ENCODE results near the gene PAOX.

Gene PAOX

DNA sequence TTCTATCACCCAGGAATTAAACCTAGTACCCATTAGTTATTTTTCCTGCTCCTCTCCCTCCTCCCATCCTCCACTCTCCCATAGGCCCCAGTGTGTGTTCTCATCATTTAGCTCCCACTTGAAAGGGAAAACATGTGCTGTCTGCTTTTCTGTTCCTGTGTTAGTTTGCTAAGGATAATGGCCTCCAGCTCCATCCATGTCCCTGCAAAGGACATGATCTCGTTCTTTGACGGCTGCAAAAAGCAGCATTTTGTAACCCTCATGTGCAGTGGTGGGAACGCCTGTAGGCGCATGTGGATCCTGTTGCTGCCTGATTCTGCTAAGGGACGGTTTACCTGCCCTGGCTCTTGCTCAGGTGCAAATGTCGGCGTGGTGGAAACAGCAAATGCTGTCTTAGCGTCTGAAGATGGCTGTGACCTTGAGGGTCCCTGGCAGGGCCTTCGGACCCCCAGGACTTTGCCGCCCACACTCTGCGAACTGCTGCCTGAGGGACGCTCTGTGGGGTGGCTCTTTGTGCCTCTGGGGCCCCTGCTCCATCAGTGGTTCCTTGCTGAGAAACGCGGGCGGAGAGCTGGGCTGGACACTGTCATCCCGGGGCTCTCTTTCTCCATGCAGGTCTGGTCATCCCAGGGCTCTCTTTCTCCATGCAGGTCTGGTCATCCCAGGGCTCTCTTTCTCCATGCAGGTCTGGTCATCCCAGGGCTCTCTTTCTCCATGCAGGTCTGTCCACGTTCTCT, 9.3 kb downstream of the PAOX start:
- DNase-seq (ENCODE audit: low read depth), result no peak

- no peak for DNase-seq (ENCODE audit: low read depth)
Measured at GRCh38 chr10:133388973-133389818, 10.1 kb downstream of the PAOX start.

DNA sequence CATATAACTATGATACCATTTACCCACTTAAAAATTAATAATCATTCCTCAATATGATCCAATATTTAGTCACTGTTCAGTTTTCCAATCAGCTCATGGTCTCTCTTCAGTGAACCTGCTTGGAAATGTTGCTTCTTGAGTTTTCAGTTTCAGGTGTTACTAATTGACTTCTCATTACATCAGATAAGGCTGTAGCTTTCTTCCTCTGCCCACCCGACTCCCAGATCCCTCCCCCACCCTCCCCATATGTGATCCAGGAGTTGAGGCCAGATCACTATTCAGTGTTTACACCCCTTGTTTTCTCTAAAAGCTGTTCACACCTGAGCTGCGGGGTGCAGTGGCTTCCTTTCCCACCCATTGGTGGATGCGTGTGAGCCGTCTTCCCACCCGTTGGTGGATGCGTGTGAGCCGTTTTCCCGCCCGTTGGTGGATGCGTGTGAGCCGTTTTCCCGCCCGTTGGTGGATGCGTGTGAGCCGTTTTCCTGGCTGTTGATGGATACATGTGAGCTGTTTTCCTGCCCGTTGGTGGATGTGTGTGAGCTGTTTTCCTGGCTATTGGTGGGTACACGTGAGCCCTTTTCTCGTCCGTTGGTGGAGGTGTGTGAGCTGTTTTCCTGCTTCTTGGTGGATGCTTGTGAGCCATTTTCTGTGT, 11.7 kb downstream of the PAOX start:
- no peak for DNase-seq (ENCODE audit: low read depth)

GRCh38 chr10:133391249-133391635, 12.2 kb downstream of the PAOX start:
- DNase-seq (ENCODE audit: low read depth), result no peak

DNA sequence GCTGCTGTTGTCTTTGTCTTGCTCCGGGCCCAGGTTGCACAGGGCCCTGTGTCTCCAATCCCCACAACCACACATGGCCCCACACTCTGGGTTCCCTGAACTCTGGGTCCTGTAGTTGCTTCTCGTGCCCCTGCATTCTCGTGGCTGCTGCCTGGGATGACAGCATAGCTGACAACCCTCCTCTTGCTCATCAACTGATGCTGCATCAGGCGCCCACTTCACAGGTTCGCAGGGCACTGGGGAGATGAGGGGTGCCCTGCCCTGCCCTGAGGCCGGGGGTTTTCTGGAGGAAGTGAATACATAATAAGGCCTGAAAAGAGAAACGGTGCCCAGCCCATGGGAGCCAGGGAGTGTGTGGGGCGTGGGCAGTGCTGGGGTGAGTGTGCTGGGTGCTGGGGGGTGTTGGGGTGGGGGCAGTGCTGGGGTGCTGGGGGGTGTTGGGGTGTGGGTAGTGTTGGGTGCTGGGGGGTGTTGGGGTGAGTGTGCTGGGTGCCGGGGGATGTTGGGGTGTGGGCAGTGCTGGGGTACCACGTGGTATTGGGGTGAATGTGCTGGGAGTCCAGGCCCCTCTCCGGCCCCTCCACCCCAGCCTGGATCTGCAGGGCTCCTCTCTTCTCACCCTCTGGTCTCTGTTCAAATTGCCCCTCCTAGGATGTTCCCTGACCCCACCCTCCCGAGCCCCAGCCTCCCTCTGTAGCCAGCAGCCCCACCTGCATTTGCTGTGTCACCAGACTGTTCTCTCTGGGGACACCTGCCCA, 12.9 kb downstream of the PAOX start:
- DNase-seq (ENCODE audit: low read depth), result no peak

- no peak for DNase-seq (ENCODE audit: low read depth)
Measured at GRCh38 chr10:133393401-133394063, 14.5 kb downstream of the PAOX start.

- peak; percentile 92 for DNase-seq (ENCODE audit: low read depth)
Measured at GRCh38 chr10:133394064-133394663, 15.1 kb downstream of the PAOX start, which contains the start of gene MTG1. Gene MTG1, plus strand, starts transcription at chr10:133394157. Its CDS starts 64 bp downstream, at chr10:133394221.

- no peak for DNase-seq (ENCODE audit: low read depth)
Measured at GRCh38 chr10:133394801-133395221, 15.7 kb downstream of the PAOX start.

DNA sequence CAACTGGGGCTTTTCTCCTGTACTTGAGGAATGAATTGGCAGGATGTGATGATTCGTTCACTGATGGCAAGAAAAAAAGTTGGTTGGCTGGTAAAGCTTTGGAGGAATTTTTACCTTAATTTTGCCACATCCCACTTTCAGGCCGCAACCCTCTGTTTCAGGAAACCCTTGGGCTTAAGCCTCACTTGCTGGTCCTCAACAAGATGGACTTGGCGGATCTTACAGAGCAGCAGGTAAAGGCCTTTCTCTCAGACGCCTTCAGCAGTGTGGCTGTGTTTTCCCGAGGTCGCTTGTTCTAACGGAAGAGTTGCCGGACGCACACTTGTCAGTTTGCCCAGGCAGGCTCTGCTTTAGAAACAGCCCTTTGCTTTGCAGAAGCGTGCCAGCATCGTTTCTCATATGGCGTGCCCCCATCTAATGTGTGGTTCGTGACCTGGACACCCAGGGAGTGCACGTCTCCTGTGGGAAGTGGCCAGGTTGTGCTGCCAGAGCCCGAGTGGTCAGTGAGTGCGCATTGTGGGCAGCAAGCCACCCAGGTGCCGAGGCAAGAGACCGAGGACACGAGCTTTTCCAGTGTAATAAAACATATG, 17.1 kb downstream of the PAOX start:
- no peak for DNase-seq (ENCODE audit: low read depth)

DNA sequence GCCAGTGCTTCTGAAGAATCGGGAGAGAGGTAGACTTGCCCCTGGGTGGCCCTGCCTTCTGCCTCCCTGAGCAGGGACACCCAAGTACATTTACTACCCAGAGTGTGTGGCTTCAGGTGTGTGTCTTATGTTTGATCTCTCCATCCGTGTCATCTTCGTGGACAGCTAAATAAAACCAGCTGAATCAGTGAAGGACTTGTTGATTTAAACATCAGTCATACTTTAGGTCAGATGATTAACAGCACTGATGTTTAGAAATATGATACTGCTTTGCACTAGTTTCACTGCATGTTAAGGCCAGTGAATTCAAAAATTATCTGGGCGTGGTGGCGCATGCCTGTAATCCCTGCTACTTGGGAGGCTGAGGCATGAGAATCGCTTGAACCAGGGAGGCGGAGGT, 18.9 kb downstream of the PAOX start:
- DNase-seq (ENCODE audit: low read depth), result no peak

GRCh38 chr10:133399123-133399601, 20.1 kb downstream of the PAOX start:
- DNase-seq (ENCODE audit: low read depth), result no peak

- no peak for DNase-seq (ENCODE audit: low read depth)
Measured at GRCh38 chr10:133400624-133401424, 21.8 kb downstream of the PAOX start.

- no peak for DNase-seq (ENCODE audit: low read depth)
Measured at GRCh38 chr10:133401500-133401899, 22.4 kb downstream of the PAOX start.

DNA sequence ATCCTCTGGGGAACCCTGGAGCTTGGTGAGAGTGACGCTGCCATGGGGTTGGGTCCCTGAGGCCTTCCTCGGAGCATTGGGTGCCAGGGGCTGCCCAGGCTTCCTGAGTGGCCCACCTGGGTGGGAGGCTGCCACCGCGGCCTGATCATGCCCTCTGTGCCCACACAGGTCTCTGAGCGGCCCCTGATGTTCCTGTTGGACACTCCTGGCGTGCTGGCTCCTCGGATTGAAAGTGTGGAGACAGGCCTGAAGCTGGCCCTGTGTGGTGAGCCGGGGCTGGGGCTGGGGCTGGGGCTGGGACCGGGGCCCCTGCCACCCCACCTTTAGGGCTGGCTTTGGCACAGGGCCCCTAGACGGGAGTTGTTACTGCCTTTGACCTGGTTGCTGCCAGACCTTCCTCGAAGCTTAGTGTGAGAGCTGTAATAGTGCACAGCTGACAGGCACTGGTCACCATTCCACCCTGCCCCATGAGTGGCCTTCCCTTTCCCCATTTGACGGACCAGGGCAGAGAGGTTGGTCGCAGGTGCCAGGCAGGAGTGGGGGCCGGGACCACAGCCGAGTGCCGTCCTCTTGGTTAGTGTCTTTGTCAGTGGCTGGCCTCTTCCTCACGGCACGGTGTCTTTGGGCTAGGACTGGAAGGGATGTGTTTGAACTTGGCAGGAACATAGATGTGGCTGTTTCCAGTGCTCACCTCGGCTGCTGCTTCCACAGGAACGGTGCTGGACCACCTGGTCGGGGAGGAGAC, 23.1 kb downstream of the PAOX start:
- no peak for DNase-seq (ENCODE audit: low read depth)

DNA sequence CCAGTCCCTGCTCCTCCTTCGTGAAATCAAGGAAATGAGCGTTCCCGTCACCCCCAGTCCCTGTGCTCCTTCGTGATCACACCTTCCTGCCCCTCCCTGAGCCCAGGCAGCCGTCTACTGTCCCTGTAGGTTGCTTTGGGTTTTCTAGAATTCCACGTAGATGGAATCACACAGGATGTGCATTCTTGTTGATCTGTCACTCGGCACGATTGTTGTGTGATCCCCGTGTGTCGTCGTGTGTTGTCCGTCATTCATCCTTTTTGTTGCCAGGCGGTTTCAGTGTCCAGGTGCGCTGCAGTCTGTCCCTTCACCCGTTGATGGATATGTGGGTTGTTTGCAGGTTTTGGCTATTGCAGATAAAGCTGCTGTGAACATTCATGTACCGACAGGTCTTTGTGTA, 24.3 kb downstream of the PAOX start:
- DNase-seq (ENCODE audit: low read depth), result no peak

DNA sequence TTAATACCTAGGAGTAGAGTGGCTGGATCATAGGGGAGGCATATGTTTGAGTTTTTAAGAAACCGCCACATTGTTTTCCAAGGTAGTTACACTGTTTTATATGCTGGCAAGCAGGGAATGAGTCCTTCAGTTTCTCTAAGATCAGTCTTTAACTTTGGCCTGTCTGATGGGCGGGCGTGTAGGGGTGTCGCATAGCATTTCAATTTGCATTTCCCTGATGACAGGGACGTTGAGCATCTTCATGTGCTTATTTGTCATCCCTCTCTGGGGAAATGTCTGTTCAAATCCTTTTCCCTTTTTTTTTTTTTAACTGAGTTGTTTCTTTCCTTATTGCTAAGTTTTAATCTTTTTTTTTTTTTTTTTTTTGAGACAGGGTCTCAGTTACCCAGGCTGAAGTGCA, 24.7 kb downstream of the PAOX start:
- DNase-seq (ENCODE audit: low read depth), result no peak

DNA sequence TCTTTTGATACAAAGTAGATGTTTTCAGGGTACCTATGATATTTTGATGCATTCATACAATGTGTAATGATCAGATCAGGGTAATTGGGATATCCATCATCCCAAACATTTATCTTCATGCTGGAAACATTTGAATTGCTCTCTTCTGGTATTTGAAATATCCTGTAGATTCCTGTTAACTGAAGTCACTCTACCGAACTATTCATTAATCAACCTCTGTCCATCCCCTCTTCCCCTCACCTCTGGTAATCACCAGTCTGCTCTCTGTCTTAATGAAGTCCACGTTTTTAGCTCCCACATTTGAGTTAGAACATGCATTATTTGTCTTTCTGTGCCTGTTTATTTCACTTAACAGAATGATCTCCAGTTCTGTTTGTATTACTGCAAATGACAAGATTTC, 26.2 kb downstream of the PAOX start:
- peak; percentile 64 for DNase-seq (ENCODE audit: low read depth)

- peak; percentile 77 for DNase-seq (ENCODE audit: low read depth)
Measured at GRCh38 chr10:133405844-133406527, 26.9 kb downstream of the PAOX start.

Data from EH (cell line).